GM18909 (cell line): ENCODE data around the gene IRF9.

Experiments
- ATAC-seq: cut with Tn5 transposase; IDR thresholded peaks from one replicate; pipeline ENCODE4 v1.9.1; 2021; ENCODE audit warnings: mild to moderate bottlenecking; ENCODE audit not compliant: unreplicated experiment, poor library complexity

The IRF9 gene

DNA sequence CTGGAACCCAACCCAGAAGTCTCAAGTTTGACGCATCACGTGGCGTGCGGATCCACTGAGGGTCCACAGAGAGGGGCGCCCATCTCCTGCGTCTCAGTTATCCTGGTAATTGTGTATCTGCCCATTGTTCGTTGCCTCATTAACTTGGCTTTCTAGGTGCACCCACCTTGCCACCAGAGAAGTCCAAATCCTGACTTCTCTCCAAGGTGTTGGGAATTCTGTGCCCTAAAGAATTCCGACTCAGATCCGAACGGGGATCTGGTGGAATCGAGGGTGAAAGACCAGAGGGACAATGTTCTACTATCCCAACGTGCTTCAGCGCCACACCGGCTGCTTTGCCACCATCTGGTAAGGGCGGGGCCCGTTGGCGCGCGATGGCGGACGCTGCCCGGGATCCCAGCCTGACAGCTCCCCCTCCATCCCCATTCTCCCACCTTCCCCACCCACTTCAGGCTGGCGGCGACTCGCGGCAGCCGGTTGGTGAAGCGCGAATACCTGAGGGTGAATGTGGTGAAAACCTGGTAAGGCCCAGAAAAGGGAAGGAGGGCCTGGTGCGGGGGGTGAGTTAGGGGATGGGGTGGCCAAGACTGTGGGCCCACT lies 11.3 kb downstream of the IRF9 start:
- no peak for ATAC-seq

DNA sequence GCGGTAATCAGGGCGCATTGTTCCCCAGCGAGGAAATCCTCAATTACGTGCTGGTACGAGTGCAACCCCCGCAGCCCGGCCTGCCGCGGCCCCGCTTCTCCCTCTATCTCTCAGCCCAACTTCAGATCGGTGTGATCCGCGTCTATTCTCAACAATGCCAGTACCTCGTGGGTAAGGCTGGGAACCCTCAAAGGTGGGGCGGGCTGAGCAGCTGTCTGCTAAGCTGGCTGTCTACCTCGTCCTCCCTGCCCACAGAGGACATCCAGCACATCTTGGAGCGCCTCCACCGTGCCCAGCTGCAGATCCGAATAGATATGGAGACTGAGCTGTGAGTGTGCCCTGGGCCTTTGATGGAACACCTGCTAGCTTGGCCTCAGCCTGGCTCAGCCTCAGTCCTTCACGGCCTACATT lies 11.8 kb downstream of the IRF9 start:
- ATAC-seq: no peak

DNA sequence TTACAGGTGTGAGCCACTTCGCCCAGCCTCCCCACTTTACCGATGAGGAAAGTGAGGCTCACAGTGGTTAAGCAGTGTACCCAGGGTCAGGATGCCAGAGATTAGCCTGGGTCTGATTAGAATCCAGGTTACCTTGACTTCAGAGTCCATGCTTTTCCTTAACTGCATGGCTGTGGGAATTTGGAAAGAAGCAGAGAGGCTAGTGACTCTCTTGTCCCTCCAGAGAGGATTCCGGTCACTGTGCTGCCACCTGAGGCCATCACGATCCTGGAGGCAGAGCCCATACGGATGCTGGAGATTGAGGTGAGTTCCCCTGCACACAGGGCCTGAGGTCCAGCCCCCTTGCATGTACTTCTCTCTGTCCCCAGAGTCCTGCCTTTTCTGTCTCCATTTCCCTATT lies 15.5 kb downstream of the IRF9 start:
- no peak for ATAC-seq

DNA sequence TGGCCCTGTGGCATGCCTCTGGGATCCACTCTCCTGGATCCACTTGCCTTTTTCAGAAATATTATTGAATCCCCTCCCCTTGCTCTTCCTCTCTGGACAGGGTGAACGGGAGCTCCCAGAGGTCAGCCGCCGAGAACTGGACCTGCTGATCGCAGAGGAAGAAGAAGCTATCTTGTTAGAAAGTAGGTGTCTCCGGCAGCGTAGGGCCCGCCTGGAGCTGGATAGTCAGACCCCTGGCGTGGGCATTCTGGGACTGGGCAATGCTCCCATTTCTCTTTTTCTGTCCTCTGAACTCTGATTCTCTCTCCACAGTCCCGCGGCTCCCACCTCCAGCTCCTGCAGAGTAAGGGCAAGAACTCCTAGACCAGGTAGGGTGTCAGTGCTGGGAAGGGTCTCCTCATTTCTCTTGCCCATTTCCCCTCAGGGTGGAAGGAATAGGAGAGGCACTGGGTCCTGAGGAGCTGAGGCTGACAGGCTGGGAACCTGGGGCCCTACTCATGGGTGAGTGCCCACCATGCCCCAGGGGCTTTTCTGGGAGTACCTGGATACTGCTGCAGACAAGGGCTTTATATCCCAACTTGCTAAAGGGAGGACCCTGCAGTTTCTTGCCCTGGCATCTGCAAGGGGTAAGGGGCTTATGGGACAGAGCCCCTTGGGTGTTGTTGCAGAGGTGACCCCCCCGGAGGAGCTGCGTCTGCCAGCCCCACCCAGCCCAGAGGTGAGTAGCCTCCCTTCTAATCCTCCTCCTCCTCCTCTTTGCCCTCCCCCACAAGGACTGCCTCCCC lies 16.2 kb downstream of the IRF9 start:
- ATAC-seq: no peak

DNA sequence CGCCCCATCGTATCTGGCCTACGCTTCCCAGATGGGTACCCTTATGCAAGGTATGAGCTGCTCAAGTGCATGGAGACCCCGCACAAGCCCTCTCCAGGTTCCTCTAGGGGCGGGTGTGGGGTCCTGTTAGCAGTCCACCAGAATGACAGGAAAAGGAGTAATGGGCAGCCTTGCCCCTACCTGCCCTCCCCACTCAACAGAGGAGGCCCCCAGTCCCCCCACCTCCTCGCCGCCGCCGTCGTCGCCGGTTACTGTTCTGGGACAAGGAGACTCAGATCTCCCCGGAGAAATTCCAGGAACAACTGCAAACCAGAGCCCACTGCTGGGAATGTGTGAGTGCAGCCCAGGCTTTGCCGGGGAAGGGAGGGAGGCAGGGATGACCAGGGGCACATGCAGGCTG lies 16.8 kb downstream of the IRF9 start:
- ATAC-seq: no peak

DNA sequence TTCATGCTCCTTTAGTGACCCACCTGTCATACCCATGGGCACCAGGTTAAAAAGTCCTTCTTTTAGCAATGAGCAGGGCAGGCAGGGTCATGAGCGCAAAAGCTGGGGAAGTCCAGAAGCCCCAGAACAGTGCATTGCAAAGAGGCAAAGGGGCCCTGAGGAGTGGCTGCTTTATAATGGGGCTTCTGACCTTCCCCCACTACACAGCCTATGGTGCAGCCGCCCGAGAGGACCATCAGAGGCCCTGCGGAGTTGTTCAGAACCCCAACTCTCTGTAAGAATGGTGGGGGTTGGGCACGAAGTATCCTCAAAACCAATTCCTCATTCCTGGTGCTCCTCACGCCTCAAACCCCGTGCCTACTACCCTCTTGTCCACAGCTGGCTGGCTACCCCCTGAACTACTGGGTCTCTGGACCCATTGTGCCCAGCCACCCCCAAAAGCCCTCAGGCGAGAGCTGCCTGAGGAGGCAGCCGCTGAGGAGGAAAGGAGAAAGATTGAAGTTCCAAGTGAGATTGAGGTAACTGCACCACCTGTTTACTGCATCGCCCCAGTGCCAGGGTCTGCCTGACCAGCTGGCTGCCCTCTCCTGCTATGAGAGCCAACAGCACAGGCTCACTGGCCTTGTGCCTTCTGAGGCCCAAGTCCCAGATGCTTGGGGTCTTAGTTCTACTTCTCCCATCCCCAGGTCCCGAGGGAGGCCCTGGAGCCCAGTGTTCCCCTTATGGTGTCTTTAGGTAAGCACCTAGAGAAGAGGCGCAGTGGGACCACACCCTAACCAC lies 17.5 kb downstream of the IRF9 start:
- no peak for ATAC-seq

DNA sequence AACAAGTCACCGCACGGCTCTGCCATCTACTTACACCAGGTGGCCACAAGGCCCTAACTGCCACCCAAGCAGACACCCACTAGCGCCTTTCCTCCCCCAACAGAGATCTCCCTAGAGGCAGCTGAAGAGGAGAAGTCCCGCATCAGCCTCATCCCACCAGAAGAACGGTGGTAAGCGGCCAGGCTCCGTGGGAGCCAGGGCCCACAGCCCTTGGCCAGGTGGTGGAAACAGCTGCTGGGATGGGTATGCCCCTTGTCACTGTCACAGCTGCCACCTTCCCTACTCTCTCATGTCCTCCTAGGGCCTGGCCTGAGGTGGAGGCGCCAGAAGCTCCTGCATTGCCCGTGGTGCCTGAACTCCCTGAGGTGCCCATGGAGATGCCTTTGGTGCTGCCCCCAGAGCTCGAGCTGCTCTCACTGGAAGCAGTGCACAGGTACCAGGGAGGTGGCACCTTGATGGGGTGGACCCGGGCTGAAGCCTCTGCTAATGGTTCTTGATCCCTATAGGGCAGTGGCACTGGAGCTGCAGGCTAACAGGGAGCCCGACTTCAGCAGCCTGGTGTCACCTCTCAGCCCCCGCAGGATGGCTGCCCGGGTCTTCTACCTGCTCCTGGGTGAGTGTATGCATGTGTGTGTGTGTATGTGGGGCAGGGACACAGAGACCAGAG lies 18.4 kb downstream of the IRF9 start:
- ATAC-seq: no peak

DNA sequence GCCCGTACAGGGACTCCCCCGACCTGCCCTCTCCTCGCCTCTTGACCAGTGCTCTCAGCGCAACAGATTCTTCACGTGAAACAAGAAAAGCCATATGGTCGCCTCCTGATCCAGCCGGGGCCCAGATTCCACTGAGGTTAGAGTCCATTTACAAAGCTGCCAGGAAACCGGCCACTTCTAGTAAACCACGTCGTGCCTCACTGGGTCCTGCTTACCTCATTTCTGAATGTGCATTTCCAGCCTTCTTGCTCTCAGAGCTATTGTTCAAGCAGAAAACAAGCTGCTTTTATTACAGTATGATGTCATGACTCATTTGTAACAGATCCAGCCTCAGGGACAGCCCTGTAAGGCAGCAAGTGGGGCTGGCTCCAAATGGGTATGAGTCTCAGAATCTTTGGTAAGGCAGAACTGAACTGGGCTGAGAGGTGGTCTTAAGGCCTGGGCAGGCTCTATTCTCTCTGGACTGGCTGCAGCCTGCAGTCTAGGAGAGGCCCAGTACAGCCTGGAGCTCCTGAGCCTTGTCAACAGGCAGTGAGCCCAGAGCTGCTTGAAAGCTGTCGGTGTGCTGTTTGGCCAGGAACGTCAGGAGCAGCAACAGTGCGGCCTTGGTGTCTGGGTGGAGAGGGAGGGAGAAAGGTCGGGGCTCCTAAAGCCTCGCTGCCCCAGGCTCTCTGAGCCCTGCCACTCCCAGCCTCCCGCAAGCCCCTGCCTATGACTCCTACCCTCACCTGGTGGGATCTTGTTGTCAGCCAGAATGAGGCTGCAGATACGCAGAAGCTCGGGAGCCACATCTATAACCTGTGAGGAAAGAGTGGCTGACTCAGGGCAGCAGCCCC lies 19.1 kb downstream of the IRF9 start:
- ATAC-seq: no peak

DNA sequence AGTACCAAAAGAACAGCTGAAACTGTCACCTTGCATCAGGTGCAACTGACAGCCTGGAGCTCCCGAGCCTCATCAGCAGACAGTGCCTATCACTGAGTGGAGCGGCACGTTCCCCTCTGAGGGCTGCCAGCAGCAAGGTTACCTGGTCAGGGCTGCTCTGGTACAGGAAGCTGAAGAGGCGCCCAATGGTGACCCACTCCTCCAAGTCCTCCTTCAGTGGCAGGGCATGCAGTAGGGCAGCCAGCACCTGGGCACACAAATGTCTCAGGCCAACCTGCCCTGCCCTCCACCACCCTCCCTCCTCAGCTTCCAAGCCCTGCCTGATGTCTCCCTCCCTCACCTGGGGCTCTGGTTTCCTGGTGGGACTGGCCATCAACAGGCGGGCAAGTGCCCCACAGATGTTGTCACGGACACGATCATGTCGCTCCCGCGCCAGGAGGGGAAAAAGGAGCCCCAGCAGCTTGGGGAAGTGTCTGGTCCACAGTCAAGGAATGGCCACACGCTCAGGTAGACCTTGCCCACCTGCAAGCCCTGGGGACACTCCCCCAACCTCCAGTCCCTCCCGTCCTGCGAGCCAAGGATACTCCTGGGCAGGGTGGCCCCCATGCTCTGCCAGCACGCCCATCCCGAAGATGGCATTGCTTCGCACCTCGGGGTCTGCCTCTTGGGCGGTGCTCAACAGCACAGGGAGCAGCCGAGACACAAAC lies 20.5 kb downstream of the IRF9 start:
- no peak for ATAC-seq

DNA sequence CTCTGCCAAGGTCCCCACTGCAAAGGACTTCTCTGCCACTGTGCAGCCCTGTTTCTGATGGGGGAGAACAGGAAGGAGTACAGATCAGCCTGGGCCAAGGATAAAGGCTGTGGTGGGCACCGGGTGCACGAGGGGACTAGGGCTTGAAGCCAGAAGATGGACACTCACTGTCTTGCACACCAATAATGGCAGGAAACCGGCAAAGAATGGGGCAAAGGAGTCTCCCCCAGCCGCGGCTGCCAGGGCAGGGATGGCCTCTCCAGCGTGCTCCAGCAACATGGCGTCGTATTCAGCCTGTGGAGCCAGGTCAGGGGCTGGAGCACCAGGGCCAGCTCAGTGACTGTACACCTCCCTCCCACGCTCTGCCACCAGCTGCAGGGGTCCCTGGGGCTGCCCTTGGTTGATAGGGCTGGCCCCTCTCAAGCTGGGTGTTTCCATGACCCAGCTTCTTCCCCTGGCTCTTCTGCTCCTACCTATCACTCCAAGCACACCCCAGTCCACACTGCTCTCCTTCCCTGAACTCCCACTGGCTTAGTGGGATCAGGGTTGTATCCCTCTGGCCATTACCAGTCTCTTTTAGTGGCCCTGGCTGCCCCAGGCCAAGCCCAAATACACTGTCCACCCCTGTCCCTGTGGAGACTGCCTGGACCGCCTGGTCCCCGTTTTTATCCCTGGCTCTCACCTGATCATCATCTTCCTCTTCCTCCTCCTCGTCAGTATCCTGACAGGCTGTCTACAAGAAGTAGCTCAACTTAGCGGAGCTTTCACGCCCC lies 21.2 kb downstream of the IRF9 start:
- ATAC-seq: no peak

DNA sequence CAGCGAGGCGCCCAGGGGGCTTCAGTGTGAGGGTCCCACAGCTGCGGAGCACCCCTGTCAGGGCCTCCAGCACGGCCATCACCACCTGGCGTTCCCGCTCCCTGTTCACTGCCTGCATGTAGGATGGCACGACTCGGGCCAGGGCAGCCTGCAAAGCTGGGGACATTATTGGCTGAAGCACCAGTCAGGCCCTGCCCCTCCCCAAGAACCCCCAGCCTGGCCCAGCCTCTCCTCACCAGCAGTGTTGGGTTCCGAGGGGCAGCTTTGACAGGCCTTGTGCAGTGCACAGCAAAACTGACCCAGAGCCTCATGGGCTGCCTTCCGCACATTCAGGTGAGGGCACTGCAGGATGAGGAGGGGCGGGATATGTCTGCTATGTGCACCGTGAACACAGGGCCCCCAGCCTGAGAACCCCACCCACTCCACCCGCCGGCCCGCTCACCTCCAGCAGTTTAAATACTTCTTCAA lies 22.0 kb downstream of the IRF9 start:
- no peak for ATAC-seq

DNA sequence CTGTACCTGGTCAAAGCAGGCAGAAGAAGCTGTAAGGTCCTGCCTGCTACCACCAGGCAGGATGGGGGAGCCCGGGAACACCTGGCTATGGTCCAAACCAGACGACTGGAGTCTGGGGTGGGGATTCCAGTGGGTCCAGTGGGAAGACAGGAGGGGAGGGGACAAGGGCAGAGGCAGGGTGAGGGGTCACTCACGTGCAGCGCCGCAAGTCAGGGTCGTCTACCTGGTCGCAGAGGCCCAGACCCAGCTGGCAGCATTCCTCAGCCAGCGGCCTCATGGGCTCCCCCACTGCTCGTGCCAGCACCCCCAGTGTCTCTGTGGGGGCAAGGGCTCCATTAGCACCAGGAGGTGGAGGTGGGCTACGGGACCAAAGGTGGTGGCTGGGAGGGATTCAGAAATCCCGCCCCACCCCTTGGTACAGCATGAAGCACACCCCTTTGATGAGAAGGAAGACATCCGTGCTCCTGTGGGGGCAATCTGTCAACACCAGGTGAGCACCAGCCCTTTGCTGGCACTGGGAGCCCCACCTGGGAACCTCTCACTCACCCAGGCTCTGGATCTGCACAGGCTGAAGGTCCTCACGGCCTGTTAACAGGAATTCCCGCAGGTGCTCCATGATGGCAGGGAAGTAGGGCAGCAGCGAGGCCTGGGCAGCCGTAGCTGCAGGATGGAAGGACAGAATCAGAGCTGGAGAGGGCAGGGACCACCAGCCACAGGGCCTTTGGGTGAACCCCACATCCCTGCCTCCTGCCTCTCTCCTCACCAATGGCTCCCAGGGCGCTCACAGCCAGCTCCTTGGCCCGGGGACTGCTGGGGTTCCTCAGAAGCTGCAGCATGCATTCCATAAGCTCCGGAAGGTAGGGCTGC lies 23.3 kb downstream of the IRF9 start:
- no peak for ATAC-seq

DNA sequence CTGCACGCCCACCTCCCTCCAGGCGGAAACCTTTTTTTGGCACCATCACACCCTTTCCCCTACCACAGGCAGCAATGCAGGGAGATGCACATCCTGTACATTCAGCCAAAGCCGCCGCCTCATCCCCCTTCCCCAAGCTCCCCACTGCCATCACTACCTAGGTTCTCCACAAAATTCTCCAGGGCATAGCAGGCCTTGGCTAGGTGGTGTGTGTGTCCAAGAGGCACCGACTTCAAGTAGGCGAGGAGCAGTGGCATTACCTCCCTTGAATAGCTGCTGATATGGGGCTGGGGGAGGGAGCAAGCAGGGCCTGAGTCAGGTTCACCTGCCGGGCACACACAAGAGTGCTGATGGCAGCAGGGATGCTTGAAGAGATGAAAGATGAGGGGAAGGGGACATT lies 24.0 kb downstream of the IRF9 start:
- no peak for ATAC-seq

DNA sequence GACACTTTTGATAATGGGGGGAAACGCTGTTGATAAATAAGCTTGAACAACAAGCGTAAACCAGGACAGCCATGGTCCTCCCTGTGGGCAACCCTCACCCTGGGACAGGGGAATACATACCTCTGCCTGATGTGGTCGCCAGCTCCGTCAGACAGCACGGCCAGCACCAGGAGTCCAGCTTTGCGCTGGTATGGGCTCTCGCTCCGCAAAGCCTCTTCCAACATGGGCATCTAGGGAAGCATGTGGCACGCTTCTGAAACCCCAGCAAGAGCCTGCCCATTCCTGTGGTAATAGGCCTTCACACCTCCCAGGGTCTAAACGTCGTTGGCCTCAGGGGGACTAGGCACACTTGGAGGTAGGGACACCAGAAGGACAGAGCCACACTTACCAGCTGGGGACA lies 24.7 kb downstream of the IRF9 start:
- ATAC-seq: no peak

DNA sequence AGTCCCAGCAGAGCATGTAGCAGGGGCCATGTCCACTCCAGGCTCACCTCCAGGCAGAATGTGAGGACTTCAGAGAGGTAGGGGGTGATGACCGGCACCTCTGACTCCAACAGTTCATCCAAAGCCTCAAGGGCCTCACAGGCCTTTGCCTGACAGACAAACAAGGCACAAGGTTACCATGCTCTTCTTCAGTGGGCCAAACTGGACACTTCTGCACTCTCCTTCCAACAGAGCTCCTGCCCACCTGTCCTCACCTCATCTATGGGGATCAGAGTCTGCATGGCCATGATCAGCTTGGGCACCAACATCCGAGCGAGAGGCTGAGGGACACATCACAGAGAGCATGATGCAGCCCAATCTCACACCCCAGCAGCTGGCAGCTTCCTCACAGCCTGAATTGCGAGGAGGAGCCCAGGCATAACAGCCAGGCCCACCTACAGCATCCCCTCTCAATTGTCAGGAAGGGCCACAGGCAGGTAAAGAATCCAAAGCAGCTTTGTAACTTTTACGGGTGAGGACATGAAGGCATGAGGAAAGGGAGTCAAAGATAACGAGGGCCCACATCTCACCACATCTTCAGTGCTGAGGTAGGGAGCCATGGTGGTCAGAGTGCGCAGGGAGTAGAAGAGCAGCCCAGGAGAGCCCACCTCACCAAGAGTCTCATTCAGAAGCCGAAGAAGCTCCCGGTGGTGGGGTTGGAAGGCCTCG lies 25.9 kb downstream of the IRF9 start:
- no peak for ATAC-seq

DNA sequence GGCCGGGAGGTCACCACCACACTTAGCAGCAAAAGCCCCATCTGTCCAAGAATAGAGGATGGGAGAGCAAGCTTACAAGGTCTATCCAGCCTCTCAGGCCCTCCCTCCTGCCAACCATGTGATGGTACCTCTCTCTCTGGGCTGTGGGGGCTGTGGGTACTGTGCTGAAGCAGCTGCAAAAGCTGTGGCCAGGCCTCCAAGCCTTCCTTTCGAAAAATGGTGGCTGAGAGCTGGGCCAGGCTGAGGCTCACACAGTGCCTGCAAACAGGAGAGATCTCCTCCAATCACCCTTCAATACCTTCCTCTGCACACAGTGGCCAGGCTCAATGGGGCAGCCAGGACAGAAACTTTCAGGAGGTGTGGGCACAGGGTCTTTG lies 26.5 kb downstream of the IRF9 start:
- ATAC-seq: no peak
